ENCODE results near the gene CNTD1.

DNA sequence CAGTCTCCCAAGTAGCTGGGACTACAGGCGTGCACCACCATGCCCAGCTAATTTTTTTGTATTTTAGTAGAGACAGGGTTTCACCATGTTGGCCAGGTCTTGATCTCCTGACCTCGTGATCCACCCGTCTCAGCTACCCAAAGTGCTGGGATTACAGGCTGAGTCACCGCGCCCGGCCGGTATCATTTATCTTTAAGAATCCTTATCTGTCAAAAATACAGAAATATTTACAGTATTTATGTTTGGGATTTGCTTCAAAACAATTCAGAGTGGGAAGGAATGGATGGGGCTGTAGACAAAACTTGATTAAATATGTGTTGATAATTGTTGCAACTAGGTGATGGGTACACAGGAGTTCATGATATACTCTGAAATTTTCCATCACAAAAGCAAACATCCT, 22.5 kb downstream of the CNTD1 start:
- TF ChIP-seq, protein P1, sequence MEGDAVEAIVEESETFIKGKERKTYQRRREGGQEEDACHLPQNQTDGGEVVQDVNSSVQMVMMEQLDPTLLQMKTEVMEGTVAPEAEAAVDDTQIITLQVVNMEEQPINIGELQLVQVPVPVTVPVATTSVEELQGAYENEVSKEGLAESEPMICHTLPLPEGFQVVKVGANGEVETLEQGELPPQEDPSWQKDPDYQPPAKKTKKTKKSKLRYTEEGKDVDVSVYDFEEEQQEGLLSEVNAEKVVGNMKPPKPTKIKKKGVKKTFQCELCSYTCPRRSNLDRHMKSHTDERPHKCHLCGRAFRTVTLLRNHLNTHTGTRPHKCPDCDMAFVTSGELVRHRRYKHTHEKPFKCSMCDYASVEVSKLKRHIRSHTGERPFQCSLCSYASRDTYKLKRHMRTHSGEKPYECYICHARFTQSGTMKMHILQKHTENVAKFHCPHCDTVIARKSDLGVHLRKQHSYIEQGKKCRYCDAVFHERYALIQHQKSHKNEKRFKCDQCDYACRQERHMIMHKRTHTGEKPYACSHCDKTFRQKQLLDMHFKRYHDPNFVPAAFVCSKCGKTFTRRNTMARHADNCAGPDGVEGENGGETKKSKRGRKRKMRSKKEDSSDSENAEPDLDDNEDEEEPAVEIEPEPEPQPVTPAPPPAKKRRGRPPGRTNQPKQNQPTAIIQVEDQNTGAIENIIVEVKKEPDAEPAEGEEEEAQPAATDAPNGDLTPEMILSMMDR (conservative IDR thresholded peaks at IDR 0.05; ENCODE audit: low read length): no peak
- no peak for TF ChIP-seq EZH2phosphoT487 (IDR thresholded peaks at IDR 0.05; ENCODE audit: borderline replicate concordance)

Data from Loucy (cell line).